ENCODE data around the gene RXRA. TPM values are rescaled to one million over a fixed set of nuclear protein-coding genes. Genes with fewer than 3 reads are reported as not detected.
A peak's percentile ranks its signal among the peaks of the same experiment; 100 is the strongest.

RXRA gene
- total RNA-seq, 4 donors from 2014 or later: 41.8 to 83.1 (median 50.4) TPM

- Histone ChIP-seq H3K27ac (peak overlapping the region; percentile 72 to 85 (median 78)), H3K4me1 (peaks cover 6 to 76% (median 17%) of the 10 kb centered on the region in 3 donors), H3K27me3 (no peaks in the 10 kb centered on the region), H3K36me3 (peaks cover 34 to 100% (median 47%) of the 10 kb centered on the region in 3 donors), H3K9me3 (no peaks in the 10 kb centered on the region), H3K4me3 (no peak overlapping the region)
- DNase-seq: no peak
- 71 to 90% methylated on average over 3 to 8 of the region's 10 CpGs for WGBS, 2 donors
- intact Hi-C loops (cut with DNase I): no loop called here
- TF ChIP-seq POLR2A (IDR thresholded peaks at IDR 0.05) (no peak), CTCF (IDR thresholded peaks at IDR 0.05) (no peak)
These were observed 94.7 kb downstream of the RXRA start for GRCh38 chr9:134420974-134421432.

GRCh38 chr9:134421888-134422287 is 95.6 kb downstream of the RXRA start:
- H3K36me3 ChIP-seq: peaks cover 31 to 100% (median 40%) of the 10 kb centered on the region in 3 donors
- H3K4me1 ChIP-seq: peaks cover 6 to 82% (median 17%) of the 10 kb centered on the region in 3 donors
- no peak for TF ChIP-seq CTCF (IDR thresholded peaks at IDR 0.05)
- TF ChIP-seq POLR2A (IDR thresholded peaks at IDR 0.05): no peak
- intact Hi-C loops (cut with DNase I): no loop called here
- WGBS, 2 donors: 50 to 100% methylated on average over 1 to 4 of the region's 11 CpGs
- DNase-seq: no peak
- no peaks in the 10 kb centered on the region for H3K27me3 ChIP-seq
- peak overlapping the region; percentile 72 to 85 (median 78) for H3K27ac ChIP-seq
- no peaks in the 10 kb centered on the region for H3K9me3 ChIP-seq
- no peak overlapping the region for H3K4me3 ChIP-seq

- TF ChIP-seq POLR2A (IDR thresholded peaks at IDR 0.05) (no peak), CTCF (IDR thresholded peaks at IDR 0.05) (no peak)
- no peak overlapping the region for H3K4me3 ChIP-seq
- 55 to 80% methylated on average over 14 to 15 of the region's 32 CpGs for WGBS, 2 donors
- intact Hi-C loops (cut with DNase I): no loop called here
- no peaks in the 10 kb centered on the region for H3K27me3 ChIP-seq
- H3K36me3 ChIP-seq: peaks cover 25 to 98% (median 34%) of the 10 kb centered on the region in 3 donors
- no peak for DNase-seq
- peaks cover 6 to 83% (median 17%) of the 10 kb centered on the region in 3 donors for H3K4me1 ChIP-seq
- H3K27ac ChIP-seq: peak overlapping the region; percentile 72 to 85 (median 78)
- H3K9me3 ChIP-seq: no peaks in the 10 kb centered on the region
These were observed 96.2 kb downstream of the RXRA start for GRCh38 chr9:134422301-134423090.

- WGBS, 2 donors: 100% methylated on average over 3 of the region's 15 CpGs; no CpG with 5 or more reads in 1 of the 2 donors
- Histone ChIP-seq H3K4me3 (no peak overlapping the region), H3K27ac (peak overlapping the region; percentile 57 to 85 (median 78)), H3K36me3 (peaks cover 21 to 96% (median 29%) of the 10 kb centered on the region in 3 donors), H3K4me1 (peaks cover 6 to 81% (median 17%) of the 10 kb centered on the region in 3 donors), H3K27me3 (no peaks in the 10 kb centered on the region), H3K9me3 (no peaks in the 10 kb centered on the region)
- TF ChIP-seq POLR2A (IDR thresholded peaks at IDR 0.05): no peak
- no peak for TF ChIP-seq CTCF (IDR thresholded peaks at IDR 0.05)
- DNase-seq: no peak
- intact Hi-C loops (cut with DNase I): no loop called here
These were observed 96.9 kb downstream of the RXRA start for GRCh38 chr9:134423166-134423565.

GRCh38 chr9:134423749-134424148 is 97.5 kb downstream of the RXRA start:
- WGBS, 2 donors: no CpG with 5 or more reads among the region's 15 CpGs
- Histone ChIP-seq H3K4me1 (peaks cover 6 to 76% (median 17%) of the 10 kb centered on the region in 3 donors), H3K4me3 (no peak overlapping the region), H3K27me3 (no peaks in the 10 kb centered on the region), H3K9me3 (no peaks in the 10 kb centered on the region), H3K27ac (peak overlapping the region in 2 of 4 donors; percentile 83 to 85), H3K36me3 (peaks cover 21 to 96% (median 29%) of the 10 kb centered on the region in 3 donors)
- no peak for DNase-seq
- intact Hi-C loops (cut with DNase I): no loop called here
- TF ChIP-seq CTCF (IDR thresholded peaks at IDR 0.05) (no peak), POLR2A (IDR thresholded peaks at IDR 0.05) (no peak)
